Kidney (tissue), 14 donors: Measurements from ENCODE around the gene TJAP1. TPM values are rescaled to one million over a fixed set of nuclear protein-coding genes. Genes with fewer than 3 reads are reported as not detected.
"Not testable (repeated sequence)": the region's sequence is repeated elsewhere in the genome, so short reads cannot be mapped to it uniquely, and the experiment has no call there.

Source experiments
- DNase-seq, 5 donors: peaks; one replicate each; pipeline ENCODE4 v3.0.0-alpha.2; 2013 to 2020
- FAIRE-seq: peaks from 2 replicates; lab custom pipeline; 2012; peaks lifted over from hg19 to GRCh38; lab: Jason Lieb, UNC
- H3K27ac ChIP-seq, 2 donors: one replicate each; pipeline ENCODE4 v1.7.0; 2013; ENCODE audit warnings: low read depth in 2 of 2, low read length in 2 of 2, inconsistent platforms in 1 of 2
- H3K27me3 ChIP-seq: one replicate; pipeline ENCODE4 v1.7.1; 2013; ENCODE audit warnings: low read length, inconsistent platforms; ENCODE audit not compliant: control insufficient read depth, insufficient read depth
- H3K36me3 ChIP-seq, 3 donors: one replicate each; pipeline versions ENCODE4 v1.7.0 to v1.7.1; 2013; ENCODE audit warnings: low read length in 3 of 3, control low read depth in 1 of 3, inconsistent platforms in 1 of 3; ENCODE audit not compliant: insufficient read depth in 3 of 3, control insufficient read depth in 2 of 3
- H3K4me1 ChIP-seq, 3 donors: one replicate each; pipeline versions ENCODE4 v1.7.0 to v1.7.1; 2013; ENCODE audit warnings: low read length in 3 of 3, inconsistent platforms in 1 of 3, low read depth in 1 of 3; ENCODE audit not compliant: control insufficient read depth in 2 of 3, insufficient read depth in 2 of 3
- H3K4me3 ChIP-seq, 3 donors: one replicate each; pipeline versions ENCODE4 v1.7.0 to v1.8.1; 2013; ENCODE audit warnings: low read length in 3 of 3, control low read depth in 1 of 3, inconsistent platforms in 1 of 3
- H3K9ac ChIP-seq, 3 donors: one replicate each; pipeline versions ENCODE4 v1.7.0 to v1.7.1; 2013; ENCODE audit warnings: low read length in 3 of 3, control low read depth in 1 of 3, inconsistent platforms in 1 of 3
- H3K9me3 ChIP-seq, 3 donors: one replicate each; pipeline versions ENCODE4 v1.7.0 to v1.7.1; 2013; ENCODE audit warnings: low read length in 3 of 3, control low read depth in 1 of 3, inconsistent platforms in 1 of 3; ENCODE audit not compliant: control insufficient read depth in 2 of 3, insufficient read depth in 1 of 3
- CTCF ChIP-seq: IDR thresholded peaks from 3 replicates; pipeline ENCODE4 v1.5.1; 2012; ENCODE audit warnings: mild to moderate bottlenecking, moderate library complexity, borderline replicate concordance; ENCODE audit not compliant: insufficient read depth; ENCODE audit errors: extremely low read depth
- intact Hi-C: fragments of 100-400 bp; cut with DNase I; formaldehyde crosslinking; loops from one replicate; pipeline ENCODE4 v1.11.1; 2022
- polyA plus RNA-seq: library from polyadenylated mRNA; stranded (reverse); fragments of 350-450 nt; fragmentation: Illumina TruSeq; extraction: RNeasy Lipid Tissue Mini Kit (QIAGEN cat#74804); gene quantifications from one replicate; pipeline ENCODE4 v1.2.3, GENCODE V29; 2014; ENCODE audit warnings: low read depth, low replicate concordance; ENCODE audit not compliant: insufficient read depth
- total RNA-seq: library from RNA; stranded (reverse); fragmentation: NEBNext Ultra II Directional; extraction: Animal tissue kit (Norgen Biotek cat#: 25700); gene quantifications from one replicate; pipeline ENCODE4 v1.2.1, GENCODE V29; 2021
- donor health status: control.
- donor health status: control.
- donor health status: control.
- donor health status: control.
- donor health status: control.
- donor health status: DM: yes; HTN: yes; CAD: no.
- donor health status: Normal renal cell carcinoma (clear cell type).

TJAP1 gene
- total and polyA plus RNA-seq, 2 donors from 2014 or later: 13.6 to 38.5 TPM

GRCh38 chr6:43465948-43466347 is 11.4 kb upstream of the TJAP1 start:
- intact Hi-C loops: no loop called here

GRCh38 chr6:43467265-43467664 is 10.1 kb upstream of the TJAP1 start:
- H3K36me3 ChIP-seq, H3K4me1 ChIP-seq, H3K27ac ChIP-seq, FAIRE-seq, H3K9me3 ChIP-seq, DNase-seq, H3K27me3 ChIP-seq, H3K4me3 ChIP-seq, intact Hi-C loops, H3K9ac ChIP-seq: not testable (repeated sequence)

More at GRCh38 chr6:43465948-43466347, 11.4 kb upstream of the TJAP1 start:
- H3K4me1 ChIP-seq: no peaks in the 10 kb centered on the region
- no peaks in the 10 kb centered on the region for H3K36me3 ChIP-seq
- no peak overlapping the region for H3K9ac ChIP-seq
- no peak overlapping the region for H3K4me3 ChIP-seq
- no peaks in the 10 kb centered on the region for H3K9me3 ChIP-seq
- H3K27me3 ChIP-seq: no peaks in the 10 kb centered on the region
- no peak for DNase-seq
- no peak for TF ChIP-seq CTCF
- H3K27ac ChIP-seq: no peak overlapping the region
- FAIRE-seq: no peak

GRCh38 chr6:43467752-43468151 is 9.6 kb upstream of the TJAP1 start:
- no peak for TF ChIP-seq CTCF

GRCh38 chr6:43468240-43468639 is 9.1 kb upstream of the TJAP1 start:
- no peaks in the 10 kb centered on the region for H3K36me3 ChIP-seq
- no peak overlapping the region for H3K27ac ChIP-seq
- no peak for TF ChIP-seq CTCF
- no peaks in the 10 kb centered on the region for H3K4me1 ChIP-seq
- no peak overlapping the region for H3K9ac ChIP-seq
- intact Hi-C loops: no loop called here
- no peaks in the 10 kb centered on the region for H3K27me3 ChIP-seq
- FAIRE-seq (no peak), DNase-seq (no peak)
- no peaks in the 10 kb centered on the region for H3K9me3 ChIP-seq
- H3K4me3 ChIP-seq: no peak overlapping the region

More at GRCh38 chr6:43467752-43468151, 9.6 kb upstream of the TJAP1 start:
- no peak for FAIRE-seq
- H3K27me3 ChIP-seq: no peaks in the 10 kb centered on the region
- no peaks in the 10 kb centered on the region for H3K36me3 ChIP-seq
- no peak for DNase-seq
- intact Hi-C loops: no loop called here
- H3K9me3 ChIP-seq: no peaks in the 10 kb centered on the region
- H3K4me3 ChIP-seq: no peak overlapping the region
- H3K9ac ChIP-seq: no peak overlapping the region
- H3K4me1 ChIP-seq: no peaks in the 10 kb centered on the region
- H3K27ac ChIP-seq: no peak overlapping the region
